Astrocyte of the cerebellum (primary cell): ENCODE measurements around the gene SEC24A.

ENCODE experiments used
- DNase-seq: peaks from one replicate; pipeline ENCODE4 v3.0.0-alpha.2; 2011; ENCODE audit warnings: low read depth
- H3K4me3 ChIP-seq: 2 replicates; pipeline ENCODE4 v1.5.1; 2011; ENCODE audit warnings: mild to moderate bottlenecking, low read depth, low read length, moderate library complexity
- CTCF ChIP-seq: IDR thresholded peaks from 2 replicates; pipeline ENCODE4 v1.5.1; 2012; ENCODE audit warnings: low read length, low read depth, moderate library complexity, mild to moderate bottlenecking; ENCODE audit errors: missing control alignments
- in situ Hi-C: cut with HindIII; loops from 2 replicates; pipeline ENCODE4 v1.10.0; 2017; ENCODE audit warnings: low sequenced_read_pairs

The SEC24A gene

GRCh38 chr5:134724872-134725271 lies 76.3 kb downstream of the SEC24A start:
- no peak for TF ChIP-seq CTCF

GRCh38 chr5:134732819-134733218 lies 84.2 kb downstream of the SEC24A start:
- in situ Hi-C loops = no loop called here
- no peak for DNase-seq
- no peak for TF ChIP-seq CTCF
- H3K4me3 ChIP-seq = no peak overlapping the region

More at GRCh38 chr5:134724872-134725271, 76.3 kb downstream of the SEC24A start:
- in situ Hi-C loops = no loop called here
- no peak overlapping the region for H3K4me3 ChIP-seq
- no peak for DNase-seq

- in situ Hi-C loops = no loop called here
- TF ChIP-seq CTCF = no peak
- no peak for DNase-seq
- H3K4me3 ChIP-seq = no peak overlapping the region
Observed at GRCh38 chr5:134735243-134735642, 86.7 kb downstream of the SEC24A start.

GRCh38 chr5:134736173-134736812 lies 87.7 kb downstream of the SEC24A start:
- no peak overlapping the region for H3K4me3 ChIP-seq
- in situ Hi-C loops = no loop called here
- no peak for DNase-seq
- TF ChIP-seq CTCF = no peak

- in situ Hi-C loops = no loop called here
- TF ChIP-seq CTCF = peak; percentile 54
- peak; percentile 95 for DNase-seq
- peak within 1 kb of the TSS; percentile 77 for H3K4me3 ChIP-seq
Observed at GRCh38 chr5:134738133-134738962, 89.8 kb downstream of the SEC24A start, which contains the start of gene CAMLG. Gene CAMLG, plus strand, starts transcription at chr5:134738548. Its CDS starts 73 bp downstream, at chr5:134738621.

GRCh38 chr5:134738963-134739661 lies 90.5 kb downstream of the SEC24A start:
- peak; percentile 12 for DNase-seq
- H3K4me3 ChIP-seq = peak overlapping the region; percentile 77
- in situ Hi-C loops = no loop called here
- TF ChIP-seq CTCF = peak; percentile 22
